Esophagus squamous epithelium (tissue), 4 donors: ENCODE results near the gene RHD.
"Not testable (repeated sequence)": the region's sequence is repeated elsewhere in the genome, so short reads cannot be mapped to it uniquely, and the experiment has no call there.

Experiments used
- POLR2A ChIP-seq, 4 donors: fragments of 450-650 bp; IDR thresholded peaks; one replicate each; pipeline ENCODE4 v1.6.1; 2017; ENCODE audit warnings: antibody characterized with exemption in 4 of 4, mild to moderate bottlenecking in 4 of 4, moderate library complexity in 3 of 4
- TF ChIP-seq, protein P1 (sequence below), 6 experiments: fragments of 450-650 bp in 4 of 6; fragments of 200-600 bp in 2 of 6; sonication (generic) in 2 of 6; IDR thresholded peaks; one replicate each; pipeline ENCODE4 v1.5.1; 2016 to 2019; ENCODE audit warnings: antibody characterized with exemption in 6 of 6, mild to moderate bottlenecking in 4 of 6, moderate library complexity in 4 of 6

DNA sequence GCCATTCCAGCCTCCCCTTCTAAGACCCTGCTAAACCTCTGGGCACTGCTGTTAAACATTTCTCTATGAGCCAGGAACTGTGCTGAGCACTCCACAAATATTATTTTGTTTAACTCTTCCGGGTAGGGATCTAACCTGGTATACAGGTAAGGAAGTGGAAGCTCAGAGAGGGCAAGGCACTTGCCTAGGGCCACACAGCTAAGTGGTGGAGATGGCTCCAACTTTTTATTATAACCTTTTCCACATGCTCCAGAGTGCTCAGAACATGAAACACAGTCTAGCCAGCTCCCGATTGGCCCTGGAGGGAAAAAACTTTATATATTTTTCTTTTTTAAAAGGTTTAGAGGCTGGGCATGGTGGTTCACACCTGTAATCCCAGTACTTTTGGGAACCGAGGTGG lies 13.6 kb downstream of the RHD start:
- TF ChIP-seq, protein P1, sequence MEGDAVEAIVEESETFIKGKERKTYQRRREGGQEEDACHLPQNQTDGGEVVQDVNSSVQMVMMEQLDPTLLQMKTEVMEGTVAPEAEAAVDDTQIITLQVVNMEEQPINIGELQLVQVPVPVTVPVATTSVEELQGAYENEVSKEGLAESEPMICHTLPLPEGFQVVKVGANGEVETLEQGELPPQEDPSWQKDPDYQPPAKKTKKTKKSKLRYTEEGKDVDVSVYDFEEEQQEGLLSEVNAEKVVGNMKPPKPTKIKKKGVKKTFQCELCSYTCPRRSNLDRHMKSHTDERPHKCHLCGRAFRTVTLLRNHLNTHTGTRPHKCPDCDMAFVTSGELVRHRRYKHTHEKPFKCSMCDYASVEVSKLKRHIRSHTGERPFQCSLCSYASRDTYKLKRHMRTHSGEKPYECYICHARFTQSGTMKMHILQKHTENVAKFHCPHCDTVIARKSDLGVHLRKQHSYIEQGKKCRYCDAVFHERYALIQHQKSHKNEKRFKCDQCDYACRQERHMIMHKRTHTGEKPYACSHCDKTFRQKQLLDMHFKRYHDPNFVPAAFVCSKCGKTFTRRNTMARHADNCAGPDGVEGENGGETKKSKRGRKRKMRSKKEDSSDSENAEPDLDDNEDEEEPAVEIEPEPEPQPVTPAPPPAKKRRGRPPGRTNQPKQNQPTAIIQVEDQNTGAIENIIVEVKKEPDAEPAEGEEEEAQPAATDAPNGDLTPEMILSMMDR (IDR thresholded peaks at IDR 0.05) = not testable (repeated sequence)
- TF ChIP-seq POLR2A (IDR thresholded peaks at IDR 0.05) = not testable (repeated sequence)
